B cell (primary cell): Measurements from ENCODE around the gene ARPP21. TPM values are rescaled to one million over a fixed set of nuclear protein-coding genes. Genes with fewer than 3 reads are reported as not detected.

Experiments
- ATAC-seq: fragments of 200-7000 bp; cut with Tn5 transposase; one replicate; pipeline ENCODE4 v1.10.0; 2021; ENCODE audit warnings: low read depth, mild to moderate bottlenecking, moderate number of reproducible peaks, moderate library complexity
- CTCF ChIA-PET: fragments of 350-600 bp; sonication (Branson Sonifier 250); formaldehyde crosslinking; loops from one replicate; lab custom pipeline; 2021; ENCODE audit warnings: antibody characterized with exemption, inconsistent platforms; lab: Charles Lee
- POLR2A ChIA-PET: fragments of 350-600 bp; sonication (Branson Sonifier 250); formaldehyde crosslinking; loops from one replicate; lab custom pipeline; 2021; ENCODE audit warnings: antibody characterized with exemption; lab: Charles Lee
- DNase-seq: peaks from one replicate; pipeline ENCODE4 v3.0.0; 2013
- H2AFZ ChIP-seq: 2 replicates; pipeline ENCODE4 v1.6.1; 2012; ENCODE audit warnings: mild to moderate bottlenecking, low read depth, low read length; ENCODE audit not compliant: insufficient read depth, poor library complexity, severe bottlenecking
- H3K27ac ChIP-seq, 2 donors: 1 replicate in 1 of 2; 2 replicates in 1 of 2; pipeline ENCODE4 v1.5.1; 2012 to 2013; ENCODE audit warnings: low read length in 2 of 2, mild to moderate bottlenecking in 2 of 2, moderate library complexity in 1 of 2
- H3K27me3 ChIP-seq, 4 experiments: fragments of 200-600 bp in 1 of 4; sonication (generic) in 1 of 4; replicated peaks in 1 of 4; 1 replicate in 2 of 4; 2 replicates in 2 of 4; pipeline versions ENCODE4 v1.6.1 to v1.7.0; 2013 to 2016; ENCODE audit warnings: low read length in 3 of 4, mild to moderate bottlenecking in 2 of 4, mixed read lengths in 1 of 4, moderate library complexity in 1 of 4; ENCODE audit not compliant: insufficient read depth in 4 of 4, control insufficient read depth in 3 of 4; ENCODE audit errors: control extremely low read depth in 1 of 4
- H3K36me3 ChIP-seq, 2 experiments: replicated peaks in 1 of 2; 1 replicate in 1 of 2; 2 replicates in 1 of 2; pipeline versions ENCODE4 v1.6.1 to v1.7.1; 2013; ENCODE audit warnings: low read length in 1 of 2; ENCODE audit not compliant: insufficient read depth in 2 of 2, control insufficient read depth in 1 of 2; ENCODE audit errors: control extremely low read depth in 1 of 2, extremely low read depth in 1 of 2
- H3K4me1 ChIP-seq, 2 donors: fragments of 200-600 bp in 1 of 2; sonication (generic) in 1 of 2; 1 replicate in 1 of 2; 2 replicates in 1 of 2; pipeline versions ENCODE4 v1.5.1 to v1.6.1; 2013 to 2017; ENCODE audit warnings: low read length in 2 of 2; ENCODE audit not compliant: control insufficient read depth in 2 of 2, insufficient read depth in 2 of 2
- H3K4me2 ChIP-seq: replicated peaks from 2 replicates; pipeline ENCODE3; 2012; ENCODE audit warnings: mild to moderate bottlenecking, low read depth, low read length; ENCODE audit not compliant: poor library complexity, severe bottlenecking
- H3K4me3 ChIP-seq, 5 experiments: fragments of 200-600 bp in 1 of 5; sonication (generic) in 1 of 5; 1 replicate in 3 of 5; 2 replicates in 2 of 5; pipeline versions ENCODE4 v1.5.1 to v1.7.0; 2011 to 2016; ENCODE audit warnings: low read length in 4 of 5, mild to moderate bottlenecking in 4 of 5, low read depth in 2 of 5, control low read depth in 1 of 5, moderate library complexity in 1 of 5; ENCODE audit not compliant: insufficient read depth in 1 of 5; ENCODE audit errors: control extremely low read depth in 1 of 5, extremely low read depth in 1 of 5
- H3K79me2 ChIP-seq: fragments of 200-600 bp; sonication (generic); one replicate; pipeline ENCODE4 v1.6.0; 2016; ENCODE audit warnings: low read length; ENCODE audit not compliant: control insufficient read depth, insufficient read depth
- H3K9ac ChIP-seq: fragments of 200-600 bp; sonication (generic); 2 replicates; pipeline ENCODE4 v1.6.1; 2017; ENCODE audit warnings: mild to moderate bottlenecking, low read length, moderate library complexity
- H3K9me3 ChIP-seq, 3 donors: one replicate each; pipeline versions ENCODE4 v1.6.1 to v1.7.1; 2013; ENCODE audit warnings: low read length in 2 of 3; ENCODE audit not compliant: control insufficient read depth in 2 of 3, insufficient read depth in 1 of 3; ENCODE audit errors: control extremely low read depth in 1 of 3
- H4K20me1 ChIP-seq: 2 replicates; pipeline ENCODE4 v1.6.0; 2012; ENCODE audit warnings: mild to moderate bottlenecking, low read length; ENCODE audit not compliant: insufficient read depth, control insufficient read depth, poor library complexity, severe bottlenecking
- H3K27ac Mint-ChIP-seq: one replicate; pipeline ENCODE4 v1.8.0; 2021; ENCODE audit warnings: mixed read lengths
- H3K27me3 Mint-ChIP-seq: one replicate; pipeline ENCODE4 v1.8.0; 2021; ENCODE audit warnings: mixed read lengths
- H3K4me1 Mint-ChIP-seq: one replicate; pipeline ENCODE4 v1.8.0; 2021; ENCODE audit warnings: mixed read lengths
- H3K4me3 Mint-ChIP-seq: one replicate; pipeline ENCODE4 v1.8.0; 2021; ENCODE audit warnings: mixed read lengths
- H3K9me3 Mint-ChIP-seq: one replicate; pipeline ENCODE4 v1.8.0; 2022; ENCODE audit warnings: mixed read lengths; ENCODE audit not compliant: insufficient read depth
- EZH2 ChIP-seq: IDR thresholded peaks from 2 replicates; pipeline ENCODE4 v1.6.1; 2012; ENCODE audit warnings: borderline replicate concordance, low read depth, mild to moderate bottlenecking, moderate library complexity, low read length; ENCODE audit not compliant: insufficient read depth, poor library complexity, severe bottlenecking
- WGBS: methylation state at CpG from one replicate; pipeline ENCODE4 v1.1.5; 2013; ENCODE audit warnings: missing lambda C conversion rate; ENCODE audit not compliant: insufficient coverage; 5-methylcytosine and 5-hydroxymethylcytosine counted together
- intact Hi-C: fragments of 100-400 bp; cut with micrococcal nuclease; formaldehyde crosslinking; loops from one replicate; pipeline ENCODE4 v1.10.0; 2022
- polyA plus RNA-seq: library from polyadenylated mRNA; depleted of rRNA; stranded (reverse); fragments of >200 nt; gene quantifications from 2 replicates; pipeline ENCODE4 v1.2.3, GENCODE V29; 2012
- total RNA-seq, 2 donors: library from RNA; stranded (reverse); fragments of 120-200 nt in 1 of 2; gene quantifications; 1 replicate in 1 of 2; 2 replicates in 1 of 2; pipeline versions ENCODE4 v1.2.3 to v1.2.4, GENCODE V29; 2013 to 2022
- TF ChIP-seq, protein P1 (sequence below): fragments of 200-600 bp; IDR thresholded peaks from one replicate; pipeline ENCODE4 v1.8.0; 2022; ENCODE audit warnings: antibody characterized with exemption, mild to moderate bottlenecking

Gene ARPP21
- total and polyA plus RNA-seq, 2 donors (not counting 1 experiment from before 2014, with no cell fraction given) = 0.10 TPM; not detected in 1

DNA sequence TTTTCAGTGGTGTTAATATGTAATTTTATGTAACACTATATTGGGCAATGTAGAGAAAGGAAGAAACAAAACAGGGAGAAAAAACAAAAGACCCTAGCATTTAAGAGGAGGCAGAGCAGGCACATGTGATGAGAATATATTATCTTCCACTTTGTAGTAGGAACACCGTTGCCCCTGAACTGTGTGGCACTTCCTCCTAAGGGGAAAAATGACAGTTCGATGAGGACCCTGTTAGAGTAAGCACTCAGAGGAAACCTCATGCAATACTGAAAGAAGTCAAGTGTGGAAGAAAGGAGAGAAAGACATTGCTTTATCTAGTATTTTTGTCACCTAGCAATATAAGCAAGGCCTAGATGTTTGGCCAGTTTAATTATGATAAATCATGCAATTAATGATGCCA, 32.2 kb downstream of the ARPP21 start:
- Histone ChIP-seq H2AFZ (peak overlapping the region; percentile 3), H3K9ac (no peak overlapping the region), H3K4me2 (no peak overlapping the region), H3K79me2 (no peaks in the 10 kb centered on the region), H3K36me3 (no peaks in the 10 kb centered on the region), H3K27me3 (no peaks in the 10 kb centered on the region), H3K4me1 (no peaks in the 10 kb centered on the region), H3K4me3 (no peak overlapping the region), H3K27ac (no peak overlapping the region), H3K9me3 (no peaks in the 10 kb centered on the region), H4K20me1 (no peaks in the 10 kb centered on the region)
- ChIA-PET CTCF (no interaction called here), POLR2A (no interaction called here)
- intact Hi-C loops = no loop called here
- no peaks in the 10 kb centered on the region for H3K27me3 Mint-ChIP-seq
- no peak for DNase-seq
- peaks cover 2% of the 10 kb centered on the region for H3K4me1 Mint-ChIP-seq
- WGBS = no CpG with 5 or more reads among the region's 2 CpGs
- no peak overlapping the region for H3K4me3 Mint-ChIP-seq
- H3K27ac Mint-ChIP-seq = no peak overlapping the region
- ATAC-seq = no peak
- no peak for TF ChIP-seq EZH2
- TF ChIP-seq, protein P1, sequence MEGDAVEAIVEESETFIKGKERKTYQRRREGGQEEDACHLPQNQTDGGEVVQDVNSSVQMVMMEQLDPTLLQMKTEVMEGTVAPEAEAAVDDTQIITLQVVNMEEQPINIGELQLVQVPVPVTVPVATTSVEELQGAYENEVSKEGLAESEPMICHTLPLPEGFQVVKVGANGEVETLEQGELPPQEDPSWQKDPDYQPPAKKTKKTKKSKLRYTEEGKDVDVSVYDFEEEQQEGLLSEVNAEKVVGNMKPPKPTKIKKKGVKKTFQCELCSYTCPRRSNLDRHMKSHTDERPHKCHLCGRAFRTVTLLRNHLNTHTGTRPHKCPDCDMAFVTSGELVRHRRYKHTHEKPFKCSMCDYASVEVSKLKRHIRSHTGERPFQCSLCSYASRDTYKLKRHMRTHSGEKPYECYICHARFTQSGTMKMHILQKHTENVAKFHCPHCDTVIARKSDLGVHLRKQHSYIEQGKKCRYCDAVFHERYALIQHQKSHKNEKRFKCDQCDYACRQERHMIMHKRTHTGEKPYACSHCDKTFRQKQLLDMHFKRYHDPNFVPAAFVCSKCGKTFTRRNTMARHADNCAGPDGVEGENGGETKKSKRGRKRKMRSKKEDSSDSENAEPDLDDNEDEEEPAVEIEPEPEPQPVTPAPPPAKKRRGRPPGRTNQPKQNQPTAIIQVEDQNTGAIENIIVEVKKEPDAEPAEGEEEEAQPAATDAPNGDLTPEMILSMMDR = no peak
- no peaks in the 10 kb centered on the region for H3K9me3 Mint-ChIP-seq

DNA sequence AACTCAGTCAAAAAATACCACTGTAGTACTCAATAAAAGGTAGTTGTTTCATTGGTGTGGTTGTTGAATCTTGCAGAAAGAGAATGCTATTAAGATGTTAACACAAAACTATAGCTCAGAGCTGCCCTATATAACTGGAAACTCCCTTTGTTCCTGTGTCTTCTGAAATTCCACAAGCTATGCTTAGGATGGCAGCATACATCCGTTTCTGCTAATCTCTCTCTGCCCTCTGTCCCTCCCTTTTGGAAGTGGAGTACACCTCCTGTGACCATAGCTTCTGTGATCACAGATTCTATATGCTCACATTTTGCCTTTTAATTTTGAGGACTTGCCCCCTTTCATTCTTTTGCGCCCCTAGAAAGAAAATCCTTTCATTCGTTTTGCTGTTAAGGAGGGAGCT, 33.7 kb downstream of the ARPP21 start:
- Histone ChIP-seq H3K9ac (no peak overlapping the region), H3K27ac (no peak overlapping the region), H3K9me3 (no peaks in the 10 kb centered on the region), H3K4me2 (no peak overlapping the region), H4K20me1 (no peaks in the 10 kb centered on the region), H3K4me1 (no peaks in the 10 kb centered on the region), H3K36me3 (no peaks in the 10 kb centered on the region), H3K27me3 (no peaks in the 10 kb centered on the region), H3K79me2 (no peaks in the 10 kb centered on the region), H3K4me3 (no peak overlapping the region), H2AFZ (no peak overlapping the region)
- ATAC-seq = no peak
- intact Hi-C loops = no loop called here
- no peak overlapping the region for H3K4me3 Mint-ChIP-seq
- no peak for TF ChIP-seq EZH2
- TF ChIP-seq, protein P1 = no peak
- no peaks in the 10 kb centered on the region for H3K27me3 Mint-ChIP-seq
- peaks cover 2% of the 10 kb centered on the region for H3K4me1 Mint-ChIP-seq
- H3K9me3 Mint-ChIP-seq = no peaks in the 10 kb centered on the region
- no peak overlapping the region for H3K27ac Mint-ChIP-seq
- ChIA-PET POLR2A (no interaction called here), CTCF (no interaction called here)
- DNase-seq = no peak
- 90% methylated on average over 1 of the region's 3 CpGs for WGBS
